Stimulated activated naive CD8-positive, alpha-beta T cell treated with anti-CD3 and anti-CD28 coated beads, Interleukin-15, Interleukin-2, amounts not matched to agents 100 U/mL and 50 U/mL, for 24 hours (primary cell): ENCODE results near the gene TMEM212.

Experiments
- ATAC-seq: fragments of 150-1000 bp; cut with Tn5 transposase; one replicate; pipeline ENCODE4 v1.10.0; 2021
- DNase-seq: peaks from one replicate; pipeline ENCODE4 v3.0.0; 2021

The TMEM212 gene

GRCh38 chr3:171834461-171834801 is 8.7 kb upstream of the TMEM212 start:
- ATAC-seq = no peak

GRCh38 chr3:171835116-171835515 is 8.0 kb upstream of the TMEM212 start:
- ATAC-seq (no peak), DNase-seq (no peak)

More at GRCh38 chr3:171834461-171834801, 8.7 kb upstream of the TMEM212 start:
- DNase-seq = no peak

DNA sequence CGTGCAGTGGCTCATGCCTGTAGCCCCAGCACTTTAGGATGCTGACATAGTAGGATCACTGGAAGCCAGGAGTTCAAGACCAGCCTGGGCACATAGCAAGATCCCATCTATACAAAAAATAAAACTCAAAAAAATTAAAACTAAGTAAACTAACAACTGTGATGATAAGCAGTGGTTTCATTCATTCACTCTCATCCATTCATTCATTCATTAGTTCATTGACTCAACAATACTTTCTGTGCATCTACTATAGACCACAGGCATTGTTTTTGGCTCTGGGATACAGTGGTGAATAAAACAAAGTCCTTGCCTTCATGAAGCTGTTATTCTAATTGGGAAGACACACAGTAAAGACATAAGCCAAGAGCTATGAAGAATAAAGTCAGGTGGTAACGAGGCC is 7.5 kb upstream of the TMEM212 start:
- DNase-seq = no peak
- ATAC-seq = no peak

DNA sequence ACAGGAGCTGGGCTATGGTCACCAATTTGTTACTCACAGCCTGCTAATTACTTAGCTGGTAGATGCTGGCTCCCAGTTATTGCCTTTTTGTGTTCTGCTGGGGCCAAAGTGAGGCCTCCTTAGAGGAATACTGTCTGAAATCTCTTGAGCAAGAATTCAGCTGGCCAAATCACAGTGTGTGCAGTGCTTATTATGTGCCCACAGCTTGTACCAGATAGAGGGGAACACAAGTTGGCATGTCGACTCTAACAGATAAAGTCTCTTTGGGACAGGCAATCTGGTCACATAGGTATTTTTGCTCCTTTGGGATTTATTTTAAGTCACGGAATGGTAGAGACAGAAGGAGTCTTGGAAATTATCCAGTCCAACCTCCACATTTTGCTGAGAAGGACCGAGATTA is 6.3 kb upstream of the TMEM212 start:
- DNase-seq = no peak
- ATAC-seq = no peak

GRCh38 chr3:171837698-171838097 is 5.5 kb upstream of the TMEM212 start:
- ATAC-seq (no peak), DNase-seq (no peak)

DNA sequence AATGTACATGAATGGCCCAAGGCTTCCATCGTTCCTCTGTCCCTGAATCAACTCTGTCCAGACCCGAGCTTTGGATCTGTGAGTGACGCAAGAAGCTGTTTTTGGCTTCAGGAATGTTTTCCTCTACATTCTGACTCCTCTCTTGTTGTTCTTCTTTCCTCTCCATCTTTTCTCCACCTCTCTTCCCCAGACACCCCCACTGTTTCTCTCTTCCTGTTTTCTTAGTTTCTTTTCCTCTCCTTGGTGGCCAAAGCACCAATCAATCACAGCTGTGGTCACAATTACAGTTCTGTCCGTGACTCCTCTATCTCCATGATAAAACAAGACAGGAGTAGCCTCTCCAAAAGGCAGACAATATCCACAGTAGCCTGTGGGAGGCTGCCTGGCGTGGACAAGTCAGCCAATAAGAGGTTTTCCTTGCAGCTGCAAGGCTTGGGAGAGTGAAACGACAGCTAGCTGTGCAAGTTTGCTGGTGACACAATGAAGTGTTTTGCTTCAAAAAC is 4.9 kb upstream of the TMEM212 start:
- no peak for ATAC-seq
- no peak for DNase-seq

- DNase-seq = no peak
- no peak for ATAC-seq
These were observed 3.9 kb upstream of the TMEM212 start for GRCh38 chr3:171839270-171839669.

DNA sequence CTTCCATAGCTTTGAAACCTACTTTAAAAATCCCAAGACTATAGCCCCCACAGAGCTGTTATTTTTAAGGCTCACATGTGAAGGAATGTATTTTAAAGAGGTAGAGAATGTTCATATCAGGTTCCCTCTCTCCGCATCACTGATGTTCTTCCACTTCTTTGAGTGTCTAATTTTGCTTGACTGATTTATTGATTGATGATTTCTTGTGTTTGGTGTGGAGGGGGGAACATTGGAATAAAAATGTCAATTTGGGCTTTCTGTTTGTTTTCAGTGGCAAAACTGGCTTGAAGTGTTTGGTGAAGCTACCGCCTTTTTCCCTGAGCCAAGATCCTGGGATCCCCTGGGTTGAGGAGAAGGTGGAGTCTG is 2.7 kb upstream of the TMEM212 start:
- no peak for DNase-seq
- ATAC-seq = no peak

- DNase-seq (no peak), ATAC-seq (no peak)
These were observed 2.1 kb upstream of the TMEM212 start for GRCh38 chr3:171840811-171841619.

GRCh38 chr3:171841620-171842000 is 1.5 kb upstream of the TMEM212 start:
- no peak for ATAC-seq
- DNase-seq = no peak

- no peak for ATAC-seq
- DNase-seq = no peak
These were observed 1.7 kb downstream of the TMEM212 start for GRCh38 chr3:171844873-171845272.

DNA sequence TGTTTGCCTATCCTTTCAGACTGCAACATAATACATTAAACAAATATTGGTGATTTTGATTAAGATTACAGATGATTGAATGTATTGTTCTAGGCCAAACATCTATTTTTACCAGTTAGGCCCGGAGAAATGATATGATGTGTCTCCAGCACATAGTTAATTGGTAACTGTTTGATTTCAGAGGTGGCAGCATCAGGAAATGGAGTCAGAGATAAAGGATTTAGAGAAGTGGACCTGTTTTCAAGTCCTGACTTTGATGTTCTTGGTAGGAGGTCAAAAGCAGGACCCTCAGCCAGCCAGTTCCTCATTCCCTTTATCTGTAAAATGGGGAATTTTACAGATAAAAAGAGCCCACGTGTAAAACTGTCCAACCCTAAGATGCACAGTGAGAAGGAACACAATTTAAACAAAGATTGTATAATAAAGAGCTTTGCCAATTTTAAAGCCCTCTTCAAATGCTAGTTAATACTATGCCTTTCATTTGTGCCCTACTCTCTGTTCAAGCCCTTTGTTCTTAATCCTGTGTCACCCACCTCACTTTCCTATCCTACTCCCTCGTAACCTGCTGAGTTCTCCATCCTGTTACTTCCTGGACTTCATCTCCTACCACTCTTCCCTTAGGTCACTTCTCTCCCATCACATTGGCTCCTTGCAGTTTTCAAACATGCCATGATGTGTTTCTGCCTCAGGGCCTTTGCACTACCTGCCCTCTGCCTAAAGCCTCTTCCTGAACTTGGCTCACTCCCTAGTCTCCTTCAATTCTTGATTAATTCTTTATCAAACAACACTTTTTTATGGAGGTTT is 2.5 kb downstream of the TMEM212 start:
- no peak for ATAC-seq
- DNase-seq = no peak

GRCh38 chr3:171846597-171846996 is 3.4 kb downstream of the TMEM212 start:
- ATAC-seq (peak; percentile 89), DNase-seq (no peak)

- ATAC-seq = peak; percentile 12
These were observed 4.0 kb downstream of the TMEM212 start for GRCh38 chr3:171847133-171847532.

GRCh38 chr3:171847595-171848259 is 4.6 kb downstream of the TMEM212 start:
- DNase-seq = peak; percentile 31
- peak; percentile 74 for ATAC-seq

More at GRCh38 chr3:171847133-171847532, 4.0 kb downstream of the TMEM212 start:
- DNase-seq = no peak

- no peak for DNase-seq
These were observed 6.6 kb downstream of the TMEM212 start for GRCh38 chr3:171849617-171850319.

GRCh38 chr3:171850320-171850959 is 7.3 kb downstream of the TMEM212 start:
- DNase-seq (no peak), ATAC-seq (no peak)

More at GRCh38 chr3:171849617-171850319, 6.6 kb downstream of the TMEM212 start:
- no peak for ATAC-seq

- ATAC-seq = no peak
- DNase-seq = no peak
These were observed 8.0 kb downstream of the TMEM212 start for GRCh38 chr3:171850960-171851659.

- ATAC-seq = no peak
- no peak for DNase-seq
These were observed 8.5 kb downstream of the TMEM212 start for GRCh38 chr3:171851660-171852058.

DNA sequence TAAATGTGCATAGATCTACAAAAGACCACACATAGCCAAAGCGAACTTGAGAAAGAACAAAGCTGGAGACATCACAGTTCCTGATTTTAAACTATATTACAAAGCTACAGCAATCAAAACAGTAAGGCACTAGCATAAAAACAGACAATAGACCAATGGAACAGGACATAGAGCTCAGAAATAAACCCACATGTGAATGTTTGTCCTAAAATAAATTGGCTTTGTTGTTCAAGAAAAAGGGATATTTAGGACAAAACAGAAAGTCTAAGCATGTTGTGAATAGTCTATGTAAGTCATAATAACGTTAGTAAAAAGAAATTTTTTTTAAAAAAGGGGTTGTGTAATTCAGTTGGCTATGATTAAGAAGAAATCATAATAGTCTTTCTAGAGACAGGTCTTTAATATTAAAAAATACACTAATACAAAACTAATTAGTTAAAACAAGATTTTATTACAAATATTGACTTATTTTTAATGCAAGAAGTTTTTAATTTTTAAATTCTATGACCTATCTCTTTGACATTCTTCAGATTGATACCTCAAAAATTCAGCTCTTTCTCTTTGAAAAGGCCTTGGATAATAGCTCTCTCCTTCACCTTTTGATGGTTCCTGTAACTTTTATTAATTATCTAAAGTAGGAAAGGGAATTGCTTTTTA is 11.6 kb downstream of the TMEM212 start:
- no peak for DNase-seq

More for the DNA sequence above, 11.6 kb downstream of the TMEM212 start:
- no peak for ATAC-seq
